GDM1 (cell line): ENCODE measurements around the gene ERP29.
"Not testable (repeated sequence)": the region's sequence is repeated elsewhere in the genome, so short reads cannot be mapped to it uniquely, and the experiment has no call there.

Experiments used
- DNase-seq: peaks from one replicate; lab custom pipeline; 2025; lab: John Stamatoyannopoulos, UW

Gene ERP29

GRCh38 chr12:112012775-112013600, at the start of gene ERP29, which contains the start of gene TMEM116:
ERP29 (plus strand) TSS chr12:112013426; CDS start chr12:112013466, 40 bp downstream.
TMEM116 (minus strand) TSS chr12:112013165; CDS start chr12:112005270, 7,895 bp downstream.
- peak; percentile 99 for DNase-seq

GRCh38 chr12:111964935-111965334, 48.3 kb upstream of the ERP29 start:
- no peak for DNase-seq

- DNase-seq = no peak
Measured at GRCh38 chr12:111971800-111972199, 41.4 kb upstream of the ERP29 start.

- no peak for DNase-seq
Measured at GRCh38 chr12:111975161-111975931, 37.9 kb upstream of the ERP29 start.

- DNase-seq = no peak
Measured at GRCh38 chr12:111976291-111976690, 36.9 kb upstream of the ERP29 start.

- no peak for DNase-seq
Measured at GRCh38 chr12:111976860-111977259, 36.4 kb upstream of the ERP29 start.

- no peak for DNase-seq
Measured at GRCh38 chr12:111978545-111978944, 34.7 kb upstream of the ERP29 start.

- no peak for DNase-seq
Measured at GRCh38 chr12:111980598-111980997, 32.6 kb upstream of the ERP29 start.

- DNase-seq = no peak
Measured at GRCh38 chr12:111981987-111982386, 31.2 kb upstream of the ERP29 start.

- no peak for DNase-seq
Measured at GRCh38 chr12:111984820-111985219, 28.4 kb upstream of the ERP29 start.

GRCh38 chr12:111991535-111991934, 21.7 kb upstream of the ERP29 start:
- DNase-seq = no peak

- DNase-seq = no peak
Measured at GRCh38 chr12:111991946-111992345, 21.3 kb upstream of the ERP29 start.

- DNase-seq = no peak
Measured at GRCh38 chr12:111992464-111992863, 20.8 kb upstream of the ERP29 start.

GRCh38 chr12:111993292-111994150, 19.7 kb upstream of the ERP29 start:
- DNase-seq = no peak

- not testable (repeated sequence) for DNase-seq
Measured at GRCh38 chr12:111994211-111995111, 18.8 kb upstream of the ERP29 start.

GRCh38 chr12:111995782-111996480, 17.3 kb upstream of the ERP29 start:
- no peak for DNase-seq

GRCh38 chr12:111997300-111997699, 15.9 kb upstream of the ERP29 start:
- no peak for DNase-seq

GRCh38 chr12:111998015-111998414, 15.2 kb upstream of the ERP29 start:
- no peak for DNase-seq

- not testable (repeated sequence) for DNase-seq
Measured at GRCh38 chr12:111999129-111999528, 14.1 kb upstream of the ERP29 start.

- DNase-seq = no peak
Measured at GRCh38 chr12:112000820-112001219, 12.4 kb upstream of the ERP29 start.
